NCI-H2107 (cell line): Measurements from ENCODE around the gene ILF2.
"Not testable (repeated sequence)": the region's sequence is repeated elsewhere in the genome, so short reads cannot be mapped to it uniquely, and the experiment has no call there.

Experiments
- DNase-seq: peaks from one replicate; lab custom pipeline; 2025; lab: John Stamatoyannopoulos, UW

ILF2 gene

DNA sequence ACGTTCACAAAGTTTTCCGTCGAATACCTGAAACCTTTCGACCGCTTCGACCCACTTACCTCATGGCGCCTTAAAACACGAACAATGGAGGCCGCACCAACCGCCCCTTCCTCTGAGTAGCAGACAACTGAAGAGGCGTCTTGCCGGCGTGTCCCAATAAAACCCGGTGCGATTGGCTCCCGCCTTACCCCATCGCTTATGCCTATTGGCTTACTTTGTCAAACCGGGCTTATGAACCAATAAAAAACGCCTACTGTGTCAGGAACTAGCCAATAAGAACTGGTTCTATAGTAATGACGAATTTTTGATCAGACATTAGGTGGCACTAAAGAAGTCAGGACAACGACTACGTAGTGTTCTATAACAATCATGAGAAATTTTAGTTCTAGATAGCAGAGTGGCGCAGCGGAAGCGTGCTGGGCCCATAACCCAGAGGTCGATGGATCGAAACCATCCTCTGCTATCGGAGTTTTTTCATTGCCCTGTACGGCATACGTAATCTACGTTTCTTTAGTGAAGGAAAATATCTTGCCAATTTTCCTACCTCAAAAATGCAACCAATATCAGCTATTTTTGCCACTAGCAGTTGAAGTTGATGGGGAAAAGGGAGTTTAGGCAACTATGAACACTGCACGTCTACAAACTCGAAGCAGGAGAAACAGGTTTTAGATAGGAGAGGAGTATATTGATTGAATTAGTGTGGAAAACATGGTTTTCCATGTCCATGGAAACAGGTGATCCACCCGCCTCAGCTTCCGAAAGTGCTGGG is at the start of gene ILF2:
ILF2 (minus strand) TSS at position 135 of the 769 bp plus-strand sequence; CDS start at position 64, 71 bp downstream.
- peak; percentile 99 for DNase-seq

DNA sequence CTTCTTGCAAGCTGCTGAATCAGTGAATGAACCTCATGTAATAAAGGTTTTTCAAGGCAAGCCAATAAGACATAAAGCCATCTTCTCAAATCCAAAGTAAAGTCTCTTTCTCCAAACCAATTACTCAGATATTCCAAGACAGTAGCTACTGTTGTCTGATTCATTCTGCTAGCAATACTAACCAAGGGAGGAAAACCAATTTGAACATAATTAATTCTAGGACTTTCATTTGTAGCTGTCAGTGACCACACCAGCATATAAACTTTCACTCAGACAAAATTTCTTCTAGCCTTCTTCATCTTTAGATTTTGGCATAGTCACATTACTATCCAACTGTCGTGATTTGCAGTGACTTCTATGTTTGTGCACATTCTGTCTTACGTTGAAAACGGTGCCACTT is 46.5 kb upstream of the ILF2 start:
- no peak for DNase-seq

DNA sequence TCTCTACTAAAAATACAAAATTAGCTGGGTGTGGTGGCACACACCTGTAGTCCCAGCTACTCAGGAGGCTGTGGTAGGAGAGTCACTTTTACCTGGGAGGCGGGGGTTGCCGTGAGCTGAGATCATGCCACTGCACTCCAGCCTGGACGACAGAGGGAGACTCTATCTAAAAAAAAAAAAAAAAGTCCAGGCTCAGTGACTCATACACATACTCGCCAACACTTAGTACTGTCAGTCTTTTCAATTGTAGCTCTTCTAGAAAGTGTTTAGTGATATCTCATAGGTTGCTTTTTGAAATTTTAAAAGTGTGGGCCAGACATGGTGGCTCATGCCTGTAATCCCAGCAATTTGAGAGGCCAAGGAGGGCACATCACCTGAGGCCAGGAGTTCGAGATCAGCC is 45.4 kb upstream of the ILF2 start:
- not testable (repeated sequence) for DNase-seq

DNA sequence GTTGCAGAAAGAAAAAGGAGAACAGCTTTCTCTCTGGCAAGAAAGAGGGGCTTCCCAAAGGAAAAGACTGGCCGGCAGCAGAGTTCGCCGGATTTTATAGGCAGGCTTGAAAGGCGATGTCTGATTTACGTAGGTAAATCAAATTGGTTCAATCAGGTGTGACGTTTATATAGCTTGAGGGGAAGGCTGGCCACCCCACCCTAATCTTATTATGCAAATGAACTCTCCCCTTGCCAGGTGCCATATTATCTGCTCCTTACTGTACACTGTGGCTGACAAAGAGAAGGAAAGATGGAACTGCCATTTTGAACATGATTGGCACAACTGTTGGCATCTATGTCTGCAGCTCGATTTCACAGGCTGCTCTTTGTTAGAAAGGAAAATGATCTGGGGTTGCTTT is 40.2 kb upstream of the ILF2 start:
- DNase-seq, result no peak

DNA sequence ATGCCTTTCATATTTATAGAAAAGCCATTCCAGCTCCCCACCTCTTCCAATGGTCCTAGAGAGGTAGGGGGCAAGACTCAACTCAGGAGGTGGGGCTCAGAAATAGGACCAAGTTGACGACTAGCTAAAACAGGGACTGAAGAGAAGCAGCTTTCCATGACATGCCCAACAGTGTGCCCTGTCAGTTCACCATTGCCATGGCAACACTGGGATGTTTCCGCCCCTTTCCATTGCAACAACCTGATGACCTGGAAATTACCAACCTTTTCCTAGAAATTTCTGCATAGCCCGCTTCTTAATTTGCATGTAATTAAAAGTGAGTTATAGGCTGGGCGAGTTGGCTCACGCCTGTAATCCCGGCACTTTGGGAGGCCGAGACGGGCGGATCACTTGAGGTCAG is 34.7 kb upstream of the ILF2 start:
- no peak for DNase-seq

DNA sequence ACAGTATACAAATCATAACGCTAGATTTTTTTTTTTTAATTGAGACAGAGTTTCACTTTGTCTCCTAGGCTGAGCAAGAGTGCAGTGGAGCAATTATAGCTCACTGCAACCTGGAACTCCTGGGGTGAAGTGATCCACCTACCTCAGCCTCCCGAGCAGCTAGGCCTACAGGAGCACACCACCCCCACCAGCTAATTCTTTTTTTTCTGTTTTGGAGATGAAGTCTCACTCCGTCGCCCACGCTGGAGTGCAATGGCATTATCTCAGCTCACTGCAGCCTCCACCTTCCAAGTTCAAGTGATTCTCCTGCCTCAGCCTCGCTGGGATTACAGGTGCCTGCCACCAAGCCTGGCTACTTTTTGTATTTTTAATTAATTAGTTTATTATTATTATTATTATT is 29.0 kb upstream of the ILF2 start:
- DNase-seq, result no peak

DNA sequence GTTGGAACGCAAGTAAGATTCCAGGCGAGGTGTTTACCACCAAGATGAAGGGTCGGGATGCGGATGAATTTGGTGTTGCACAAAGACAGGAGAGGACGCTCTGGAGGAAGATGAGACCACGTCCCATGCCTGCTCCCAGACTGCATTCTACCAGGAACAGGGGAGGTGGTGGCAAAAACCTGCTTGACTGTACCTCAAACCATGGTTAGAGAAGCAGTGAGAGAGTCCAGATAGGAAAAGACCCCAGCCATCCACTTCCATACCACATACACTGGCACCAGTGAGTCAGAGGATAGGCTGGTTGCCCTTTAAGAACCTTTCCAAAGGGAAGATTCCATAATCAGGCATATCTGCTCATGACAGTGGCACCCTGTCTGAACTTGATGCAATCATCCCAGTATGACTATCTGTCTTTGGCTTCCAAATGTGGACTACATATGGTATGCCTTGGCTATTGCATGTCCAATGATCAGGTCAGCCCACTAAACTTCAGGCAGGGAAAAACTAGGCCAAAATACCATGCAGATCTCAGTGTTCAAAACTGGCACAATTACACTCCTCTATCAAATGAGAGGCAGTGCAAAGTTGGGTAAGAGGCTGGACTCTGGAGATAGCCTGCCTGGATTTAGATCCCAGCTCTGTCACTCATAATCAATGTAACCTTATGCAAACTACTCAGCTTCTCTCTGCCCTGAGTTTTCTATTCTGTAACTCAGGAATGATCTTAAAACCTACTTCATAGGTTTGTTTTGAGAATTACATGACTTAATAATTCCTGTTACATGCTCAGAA is 28.3 kb upstream of the ILF2 start:
- no peak for DNase-seq

DNA sequence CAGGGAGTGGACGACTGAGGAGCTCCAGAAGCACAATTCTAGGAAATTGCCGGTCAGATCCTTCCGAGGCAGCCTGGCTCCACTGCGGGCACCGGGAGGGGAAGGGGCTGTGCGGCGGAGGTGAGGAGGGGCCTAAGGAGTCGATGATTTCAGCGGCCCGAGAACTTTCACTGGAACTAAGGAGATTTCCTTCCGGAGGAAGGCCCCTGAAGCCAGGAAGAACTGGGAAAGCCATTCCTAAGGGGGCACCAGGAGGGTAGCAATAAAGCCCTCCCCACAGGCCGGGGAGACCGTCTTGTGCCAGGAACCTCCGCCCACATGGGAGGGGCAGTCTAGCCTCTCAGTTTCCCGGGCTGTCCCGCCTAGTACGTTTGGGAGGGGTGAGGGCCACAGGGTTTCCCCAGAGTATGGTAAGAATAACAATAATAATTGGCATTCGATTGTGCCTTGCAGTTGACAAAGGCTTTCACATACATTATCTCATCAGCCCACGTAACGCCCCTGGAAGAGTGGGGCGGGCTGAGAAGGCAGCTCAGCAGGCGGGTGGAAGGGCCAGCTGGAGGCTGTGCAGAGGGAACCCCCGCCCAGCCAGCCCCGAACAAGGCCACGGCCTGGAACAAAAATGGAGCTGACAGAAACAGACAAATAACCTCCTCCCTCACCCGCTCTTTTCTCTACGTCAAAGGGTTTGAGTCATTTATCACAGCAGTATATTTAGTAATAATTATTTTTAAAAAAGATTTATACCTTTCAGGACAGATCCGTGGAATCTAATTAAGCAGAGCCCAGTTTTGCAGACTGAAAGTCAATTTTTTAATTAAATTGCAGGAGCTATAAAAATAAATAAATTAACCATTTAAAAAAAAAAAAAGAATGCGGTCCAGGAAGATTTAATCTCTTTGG is 27.5 kb upstream of the ILF2 start:
- DNase-seq, result no peak

DNA sequence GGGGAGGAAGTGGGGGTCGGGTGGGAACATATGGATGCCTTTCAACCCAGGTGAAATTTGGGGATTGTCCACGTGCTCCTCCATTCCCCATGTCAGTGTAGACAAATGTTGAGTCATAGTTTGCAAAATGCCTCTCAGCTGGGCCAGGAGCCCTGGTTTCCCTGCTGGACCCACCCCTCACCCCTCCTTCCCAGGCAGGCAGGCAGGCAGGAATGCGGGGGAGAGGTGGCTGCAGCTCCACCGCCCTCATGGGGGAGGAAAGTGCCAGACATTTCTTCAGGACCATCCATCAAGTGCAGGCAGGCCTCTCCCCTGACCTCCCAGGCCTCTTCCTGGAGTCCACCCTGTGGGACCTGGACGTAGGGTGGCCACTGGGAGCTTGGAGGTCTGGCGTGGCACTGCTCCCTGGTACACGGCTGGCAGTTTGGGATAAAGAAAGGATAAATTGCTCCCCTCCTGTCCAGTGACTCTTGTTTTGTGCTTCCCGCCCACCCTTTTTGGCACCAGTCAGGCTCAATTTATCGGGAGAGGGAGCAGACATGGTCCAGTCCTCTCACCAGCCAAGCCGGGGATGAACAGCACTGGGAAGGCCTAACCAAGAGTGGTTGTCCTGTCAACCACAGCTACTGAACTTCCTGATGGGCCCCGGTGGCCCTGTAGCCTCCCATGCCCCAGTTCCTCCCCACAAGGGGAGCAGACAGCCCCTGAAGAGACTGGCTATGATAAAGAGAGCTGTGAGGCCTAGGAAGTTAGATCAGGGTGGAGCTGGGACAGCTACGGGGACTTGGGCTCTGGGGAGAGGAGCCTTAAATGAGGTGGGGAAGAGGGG is 26.6 kb upstream of the ILF2 start:
- DNase-seq, result no peak

DNA sequence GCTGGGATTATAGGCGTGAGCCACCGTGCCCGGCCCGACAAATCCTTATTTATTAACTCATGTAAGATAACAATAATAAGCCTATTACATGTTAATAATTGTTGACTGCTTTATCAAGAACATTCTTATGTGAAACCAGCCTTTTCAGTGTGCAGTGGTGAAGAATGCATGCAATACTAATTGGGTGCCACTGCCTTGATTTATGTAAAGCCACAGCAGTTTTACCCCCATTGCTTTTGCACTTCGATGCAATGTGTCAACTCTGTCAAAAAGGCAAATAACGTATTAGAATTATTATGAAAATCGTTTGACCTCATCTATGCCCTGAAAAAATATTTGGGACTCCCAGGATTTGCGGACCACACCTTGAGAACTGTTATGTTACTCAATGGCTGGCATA is 25.9 kb upstream of the ILF2 start:
- no peak for DNase-seq

DNA sequence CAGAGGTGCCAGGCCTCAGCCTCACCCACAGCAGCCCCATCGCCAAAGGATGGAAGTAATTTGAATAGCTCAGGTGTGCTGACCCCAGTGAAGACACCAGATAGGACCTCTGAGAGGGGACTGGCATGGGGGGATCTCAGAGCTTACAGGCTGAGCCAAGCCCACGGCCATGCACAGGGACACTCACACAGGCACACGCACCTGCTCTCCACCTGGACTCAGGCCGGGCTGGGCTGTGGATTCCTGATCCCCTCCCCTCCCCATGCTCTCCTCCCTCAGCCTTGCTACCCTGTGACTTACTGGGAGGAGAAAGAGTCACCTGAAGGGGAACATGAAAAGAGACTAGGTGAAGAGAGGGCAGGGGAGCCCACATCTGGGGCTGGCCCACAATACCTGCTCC is 22.7 kb upstream of the ILF2 start:
- no peak for DNase-seq

DNA sequence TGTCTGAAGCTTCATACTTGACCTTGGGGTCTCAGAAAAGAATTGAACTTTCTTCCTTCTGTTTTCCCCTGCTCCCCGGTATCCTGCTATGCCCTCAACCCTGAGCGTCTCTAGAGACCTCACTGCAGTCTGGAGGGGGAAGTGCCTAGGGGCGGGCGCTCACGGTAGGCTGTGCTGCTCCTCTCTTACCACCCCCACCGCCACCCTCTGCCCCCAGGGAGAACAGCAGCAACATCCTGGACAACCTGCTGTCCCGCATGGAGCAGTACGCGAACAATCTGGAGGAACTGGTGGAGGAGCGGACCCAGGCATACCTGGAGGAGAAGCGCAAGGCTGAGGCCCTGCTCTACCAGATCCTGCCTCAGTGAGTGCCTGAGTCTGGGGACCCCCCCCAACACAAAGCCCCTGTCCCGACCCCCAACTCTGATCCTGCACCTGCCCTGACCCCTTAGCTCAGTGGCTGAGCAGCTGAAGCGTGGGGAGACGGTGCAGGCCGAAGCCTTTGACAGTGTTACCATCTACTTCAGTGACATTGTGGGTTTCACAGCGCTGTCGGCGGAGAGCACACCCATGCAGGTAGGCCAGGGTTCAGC is 18.0 kb upstream of the ILF2 start:
- DNase-seq, result no peak

DNA sequence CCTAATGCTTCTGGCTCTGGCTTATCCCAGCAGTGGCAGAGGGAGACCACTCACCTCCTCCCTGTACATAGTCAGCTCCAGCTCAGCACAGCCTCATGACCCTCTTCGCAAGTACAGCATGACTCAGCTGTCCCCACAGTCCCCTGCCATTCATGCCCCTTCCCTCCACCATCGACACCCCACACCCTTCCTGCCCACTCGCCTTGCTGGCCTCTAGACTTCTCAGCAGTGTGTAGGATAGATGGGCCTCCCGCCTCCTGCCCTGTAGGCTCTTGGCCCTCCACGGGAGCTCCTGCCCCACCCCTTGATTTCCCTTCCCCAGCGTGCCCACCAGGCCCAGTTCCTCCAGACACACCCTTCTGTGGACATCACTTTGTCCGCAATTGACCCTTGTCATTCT is 17.5 kb upstream of the ILF2 start:
- DNase-seq, result no peak

DNA sequence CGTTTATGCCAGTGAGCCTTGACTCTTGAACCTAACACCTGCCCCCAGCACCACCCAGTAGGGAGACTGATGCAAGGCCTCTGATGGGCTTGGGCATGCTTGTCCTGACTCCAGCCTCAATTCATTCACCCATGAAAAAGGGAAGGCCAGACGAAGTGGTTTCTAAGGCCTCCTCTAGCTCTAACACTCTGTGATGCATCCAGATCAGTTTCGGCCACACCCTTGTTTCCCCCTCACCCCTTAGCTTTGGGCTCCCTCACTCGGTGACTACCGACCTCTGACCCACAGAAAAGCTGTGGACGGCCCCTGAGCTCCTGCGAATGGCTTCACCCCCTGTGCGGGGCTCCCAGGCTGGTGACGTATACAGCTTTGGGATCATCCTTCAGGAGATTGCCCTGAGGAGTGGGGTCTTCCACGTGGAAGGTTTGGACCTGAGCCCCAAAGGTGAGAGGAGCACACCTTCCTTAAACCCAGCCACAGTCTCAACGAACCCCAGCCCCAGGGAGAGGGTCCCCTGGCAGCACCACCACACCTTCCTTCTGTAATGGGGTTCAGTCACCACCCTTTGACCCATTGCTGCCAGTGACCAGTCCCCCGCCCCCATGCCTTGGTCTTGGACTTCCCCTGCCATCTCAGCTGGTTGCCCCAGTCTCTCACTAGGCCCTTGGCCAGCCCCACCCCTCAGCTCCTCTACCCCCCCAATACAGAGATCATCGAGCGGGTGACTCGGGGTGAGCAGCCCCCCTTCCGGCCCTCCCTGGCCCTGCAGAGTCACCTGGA is 16.7 kb upstream of the ILF2 start:
- DNase-seq, result no peak

DNA sequence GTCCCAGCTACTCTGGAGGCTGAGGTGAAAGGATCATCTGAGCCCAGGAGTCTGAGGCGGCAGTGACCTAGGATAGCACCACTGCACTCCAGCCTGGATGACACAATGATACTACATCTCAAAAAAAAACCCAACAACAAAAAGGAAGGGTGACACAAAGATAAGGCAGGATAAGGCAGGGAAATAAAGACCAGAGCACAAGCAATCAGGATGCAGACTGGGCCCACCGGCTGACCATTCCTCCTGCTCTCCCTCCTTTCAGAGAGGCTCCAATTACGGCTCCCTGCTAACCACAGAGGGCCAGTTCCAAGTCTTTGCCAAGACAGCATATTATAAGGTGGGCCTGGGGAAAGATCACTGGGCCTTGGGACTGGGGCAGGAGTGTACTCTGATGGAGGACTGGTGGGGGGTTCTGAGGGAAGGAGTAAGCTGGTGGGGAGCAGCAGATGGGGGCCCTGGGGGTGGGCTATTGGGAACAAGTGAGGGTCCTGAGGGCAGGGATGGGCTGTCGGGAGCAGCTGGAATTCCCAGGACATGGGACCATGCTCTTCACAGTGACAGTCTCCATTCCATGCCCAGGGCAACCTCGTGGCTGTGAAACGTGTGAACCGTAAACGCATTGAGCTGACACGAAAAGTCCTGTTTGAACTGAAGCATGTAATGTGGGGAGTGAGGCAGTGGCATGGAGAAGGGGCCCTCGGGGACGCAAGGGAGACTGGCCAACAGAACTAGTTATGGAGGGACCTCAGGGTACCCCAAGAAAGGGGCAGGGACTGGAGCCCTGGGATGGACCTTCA is 14.9 kb upstream of the ILF2 start:
- DNase-seq, result no peak

DNA sequence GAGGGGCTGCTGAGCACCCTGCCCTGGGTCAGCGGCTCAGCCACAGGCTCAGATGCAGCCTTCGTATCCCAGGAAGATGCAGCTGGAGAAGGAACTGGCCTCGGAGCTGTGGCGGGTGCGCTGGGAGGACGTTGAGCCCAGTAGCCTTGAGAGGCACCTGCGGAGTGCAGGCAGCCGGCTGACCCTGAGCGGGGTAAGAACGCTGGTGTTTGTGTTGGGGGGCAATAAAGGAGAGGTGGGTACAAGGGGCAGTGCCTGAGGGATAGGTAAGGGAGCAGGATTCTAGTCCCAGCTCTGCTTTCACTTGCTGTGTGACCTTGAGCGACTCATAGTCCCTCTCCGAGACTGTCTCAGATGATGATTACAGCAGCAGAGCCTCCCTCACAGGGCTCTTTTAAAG is 14.1 kb upstream of the ILF2 start:
- DNase-seq, result no peak

DNA sequence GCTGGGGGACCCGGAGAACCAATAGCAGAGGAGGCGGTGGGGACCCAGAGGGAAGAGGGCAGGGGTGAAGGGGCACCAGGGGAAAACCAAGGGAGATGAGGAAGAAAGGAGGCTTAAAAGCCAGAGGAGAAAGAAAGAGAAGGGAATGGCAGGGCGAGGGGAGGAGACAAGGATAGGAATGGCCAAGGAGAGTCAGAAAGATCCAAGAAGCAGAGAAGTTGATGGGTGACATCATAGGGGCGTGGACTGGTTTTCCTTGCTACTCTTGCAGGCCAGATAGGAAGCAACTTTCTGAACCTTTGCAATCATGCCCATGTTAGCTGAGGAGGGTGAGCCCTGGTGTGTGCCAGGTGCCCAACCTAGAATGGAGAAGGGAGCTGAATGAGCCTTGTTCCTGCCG is 13.1 kb upstream of the ILF2 start:
- no peak for DNase-seq

DNA sequence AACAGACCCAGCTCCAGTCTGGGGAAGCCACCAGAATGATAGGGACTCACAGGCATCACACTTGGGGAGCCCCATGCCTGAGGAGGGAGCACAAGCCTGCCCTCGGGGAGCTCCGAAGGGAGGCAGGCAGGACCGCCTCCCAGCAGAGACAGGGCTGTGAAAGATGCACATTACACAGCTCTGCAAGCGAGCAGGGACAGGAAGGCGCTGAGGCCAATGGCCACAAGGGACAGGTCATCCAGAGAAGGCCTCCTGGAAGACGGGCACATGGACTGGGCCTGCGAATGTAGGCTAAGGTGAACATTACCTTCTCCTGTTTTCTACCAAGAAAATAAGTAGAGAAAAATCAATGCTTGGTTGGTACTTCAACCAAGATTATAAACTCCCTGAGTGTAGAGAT is 11.9 kb upstream of the ILF2 start:
- DNase-seq, result no peak

DNA sequence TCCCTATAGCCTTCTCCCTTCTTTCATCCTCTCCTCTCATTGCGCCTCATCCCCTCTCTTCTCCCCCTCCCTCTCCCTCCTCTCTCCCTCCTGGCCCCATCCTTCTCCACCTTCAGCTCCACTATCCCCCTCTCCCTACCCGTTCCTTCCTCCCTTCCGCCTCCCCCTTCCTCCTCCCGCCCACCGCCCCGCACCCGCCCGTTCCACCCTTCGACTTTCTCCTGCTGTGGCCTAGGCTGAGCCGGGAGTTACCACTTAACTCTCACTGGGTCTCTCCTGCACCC is 9.3 kb upstream of the ILF2 start:
- no peak for DNase-seq
